ENCODE results near the gene DELE1.

Gene DELE1

DNA sequence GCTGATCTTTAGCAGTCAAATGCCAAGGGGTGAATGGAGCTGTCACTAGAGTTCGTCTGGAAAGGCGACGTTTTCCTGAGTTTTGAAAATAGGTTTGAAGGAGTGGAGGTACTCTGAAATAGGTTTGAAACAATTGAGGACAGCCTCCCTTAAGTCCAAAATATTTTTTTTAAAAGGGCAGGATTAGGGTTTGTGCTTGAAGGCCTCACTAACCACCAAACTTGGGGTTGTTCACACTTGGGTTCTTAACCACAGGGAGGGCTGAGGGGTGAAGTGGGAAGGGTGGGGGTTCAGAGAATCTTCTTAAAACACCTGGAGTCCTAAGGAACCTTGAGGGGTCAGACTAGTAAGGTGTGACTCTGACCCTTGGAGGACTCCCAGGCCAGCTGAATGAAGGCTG, 37.8 kb downstream of the DELE1 start:
- peaks cover 0 to 15% of the 10 kb centered on the region in 2 donors for H3K4me1 ChIP-seq (ENCODE audit: control insufficient read depth in 1 of 2, insufficient read depth in 2 of 2, low read length in 2 of 2)
- H3K9me3 ChIP-seq (ENCODE audit: control insufficient read depth in 1 of 2, low read length in 2 of 2), result no peaks in the 10 kb centered on the region
- H3K27ac ChIP-seq (ENCODE audit: low read length), result no peak overlapping the region
- H3K36me3 ChIP-seq (ENCODE audit: control insufficient read depth in 1 of 2, insufficient read depth in 2 of 2, low read length in 2 of 2), result no peaks in the 10 kb centered on the region
- no peak overlapping the region for H3K4me3 ChIP-seq (ENCODE audit: low read depth in 1 of 2, low read length in 2 of 2)
- H3K27me3 ChIP-seq (ENCODE audit: low read depth, low read length), result no peaks in the 10 kb centered on the region

DNA sequence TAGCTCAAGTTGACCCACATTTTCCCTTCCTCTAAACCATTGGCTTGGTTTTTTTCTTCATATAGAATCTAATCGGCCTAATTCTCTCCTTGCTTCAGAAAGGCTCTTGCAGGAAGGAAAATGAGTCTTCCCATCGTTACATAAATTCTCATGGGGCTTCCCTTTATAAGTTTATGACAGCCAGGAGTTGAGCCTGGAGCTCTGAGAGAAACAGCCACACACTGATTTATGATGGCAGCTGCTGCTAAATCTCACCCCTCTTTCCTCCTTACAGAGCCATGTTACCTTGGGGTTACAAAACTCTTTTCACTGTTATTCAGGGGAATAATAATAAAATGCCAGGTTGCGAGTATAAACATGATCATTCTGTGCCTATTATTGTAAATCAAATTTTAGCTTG, 40.0 kb downstream of the DELE1 start:
- H3K36me3 ChIP-seq (ENCODE audit: control insufficient read depth in 1 of 2, insufficient read depth in 2 of 2, low read length in 2 of 2), result no peaks in the 10 kb centered on the region
- H3K27me3 ChIP-seq (ENCODE audit: low read depth, low read length), result no peaks in the 10 kb centered on the region
- H3K4me1 ChIP-seq (ENCODE audit: control insufficient read depth in 1 of 2, insufficient read depth in 2 of 2, low read length in 2 of 2), result peaks cover 0 to 15% of the 10 kb centered on the region in 2 donors
- H3K4me3 ChIP-seq (ENCODE audit: low read depth in 1 of 2, low read length in 2 of 2), result no peak overlapping the region
- no peak overlapping the region for H3K27ac ChIP-seq (ENCODE audit: low read length)
- no peaks in the 10 kb centered on the region for H3K9me3 ChIP-seq (ENCODE audit: control insufficient read depth in 1 of 2, low read length in 2 of 2)

DNA sequence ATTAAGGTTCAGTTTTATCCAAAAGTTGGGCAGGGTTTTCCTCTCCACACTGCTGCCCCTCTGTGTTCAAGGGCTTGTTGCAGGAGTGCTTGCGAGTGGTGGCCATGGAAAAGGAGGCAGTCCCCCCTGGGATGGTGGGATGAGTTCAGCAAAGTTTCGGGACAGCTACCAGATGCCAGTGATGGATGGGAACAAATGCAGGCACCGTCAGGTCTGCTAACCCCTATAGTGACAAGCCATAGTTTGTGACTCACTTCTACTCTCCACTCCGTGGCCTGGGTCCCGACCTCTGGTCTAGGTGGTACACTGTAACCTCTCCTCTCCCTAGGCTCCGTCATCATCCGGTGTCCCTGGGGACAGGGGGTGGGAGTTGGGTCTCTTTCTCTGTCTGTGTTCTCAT, 41.4 kb downstream of the DELE1 start:
- Histone ChIP-seq H3K27ac (ENCODE audit: low read length) (no peak overlapping the region), H3K4me3 (ENCODE audit: low read depth in 1 of 2, low read length in 2 of 2) (no peak overlapping the region), H3K36me3 (ENCODE audit: control insufficient read depth in 1 of 2, insufficient read depth in 2 of 2, low read length in 2 of 2) (no peaks in the 10 kb centered on the region), H3K4me1 (ENCODE audit: control insufficient read depth in 1 of 2, insufficient read depth in 2 of 2, low read length in 2 of 2) (peaks cover 5 to 15% of the 10 kb centered on the region in 2 donors), H3K9me3 (ENCODE audit: control insufficient read depth in 1 of 2, low read length in 2 of 2) (no peaks in the 10 kb centered on the region), H3K27me3 (ENCODE audit: low read depth, low read length) (no peaks in the 10 kb centered on the region)

DNA sequence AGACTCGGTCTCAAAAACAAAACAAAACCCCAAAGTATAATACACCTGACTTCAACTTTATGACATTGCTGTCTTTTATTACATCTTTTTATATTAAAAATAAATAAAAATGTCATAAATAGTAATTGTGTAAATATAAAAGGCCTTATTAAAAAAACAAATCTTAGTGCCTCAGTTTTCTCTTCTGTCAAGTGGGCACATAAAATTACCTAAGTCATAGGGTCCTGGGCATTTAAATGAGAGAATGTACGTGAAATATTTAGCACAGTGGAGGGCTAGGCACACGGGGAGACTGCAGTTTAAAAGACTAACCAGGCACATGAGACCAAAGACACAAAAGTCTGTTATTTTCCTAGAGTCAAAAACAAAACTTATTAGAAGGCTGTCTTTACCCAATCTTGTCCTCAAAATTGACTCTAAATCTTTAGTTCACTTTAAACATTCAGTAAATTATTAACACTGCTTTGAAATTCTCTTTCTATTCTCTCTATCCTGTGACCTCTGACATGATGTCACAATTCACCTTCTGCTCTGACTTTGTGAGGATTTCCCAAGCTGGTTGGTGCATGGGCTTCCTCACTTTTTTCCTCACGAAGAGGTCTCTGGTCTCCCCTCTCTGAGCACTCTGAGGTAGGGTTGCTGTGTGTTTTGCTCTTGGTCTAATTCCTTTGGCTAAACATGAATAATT, 42.7 kb downstream of the DELE1 start:
- Histone ChIP-seq H3K27ac (ENCODE audit: low read length) (no peak overlapping the region), H3K36me3 (ENCODE audit: control insufficient read depth in 1 of 2, insufficient read depth in 2 of 2, low read length in 2 of 2) (no peaks in the 10 kb centered on the region), H3K9me3 (ENCODE audit: control insufficient read depth in 1 of 2, low read length in 2 of 2) (no peaks in the 10 kb centered on the region), H3K4me3 (ENCODE audit: low read depth in 1 of 2, low read length in 2 of 2) (no peak overlapping the region), H3K4me1 (ENCODE audit: control insufficient read depth in 1 of 2, insufficient read depth in 2 of 2, low read length in 2 of 2) (peaks cover 10 to 15% of the 10 kb centered on the region in 2 donors), H3K27me3 (ENCODE audit: low read depth, low read length) (no peaks in the 10 kb centered on the region)

DNA sequence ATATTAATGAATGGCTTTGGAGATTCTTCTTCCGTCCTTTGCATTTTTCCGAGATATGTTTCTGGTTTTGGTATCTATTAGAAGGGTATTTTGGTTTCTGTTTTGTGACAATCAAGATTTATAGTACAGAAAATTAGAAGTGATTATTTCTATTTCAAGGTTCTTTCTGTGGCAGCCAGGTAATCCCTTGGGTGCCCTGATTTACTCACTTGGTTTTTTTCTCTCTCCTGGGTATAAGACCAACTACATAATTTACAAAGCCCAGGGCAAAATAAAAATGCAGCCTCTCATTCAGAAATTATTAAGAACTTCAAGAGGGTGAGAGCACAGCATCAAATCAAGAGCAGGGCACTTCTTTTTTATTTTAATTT, 43.3 kb downstream of the DELE1 start:
- no peak overlapping the region for H3K4me3 ChIP-seq (ENCODE audit: low read depth in 1 of 2, low read length in 2 of 2)

DNA sequence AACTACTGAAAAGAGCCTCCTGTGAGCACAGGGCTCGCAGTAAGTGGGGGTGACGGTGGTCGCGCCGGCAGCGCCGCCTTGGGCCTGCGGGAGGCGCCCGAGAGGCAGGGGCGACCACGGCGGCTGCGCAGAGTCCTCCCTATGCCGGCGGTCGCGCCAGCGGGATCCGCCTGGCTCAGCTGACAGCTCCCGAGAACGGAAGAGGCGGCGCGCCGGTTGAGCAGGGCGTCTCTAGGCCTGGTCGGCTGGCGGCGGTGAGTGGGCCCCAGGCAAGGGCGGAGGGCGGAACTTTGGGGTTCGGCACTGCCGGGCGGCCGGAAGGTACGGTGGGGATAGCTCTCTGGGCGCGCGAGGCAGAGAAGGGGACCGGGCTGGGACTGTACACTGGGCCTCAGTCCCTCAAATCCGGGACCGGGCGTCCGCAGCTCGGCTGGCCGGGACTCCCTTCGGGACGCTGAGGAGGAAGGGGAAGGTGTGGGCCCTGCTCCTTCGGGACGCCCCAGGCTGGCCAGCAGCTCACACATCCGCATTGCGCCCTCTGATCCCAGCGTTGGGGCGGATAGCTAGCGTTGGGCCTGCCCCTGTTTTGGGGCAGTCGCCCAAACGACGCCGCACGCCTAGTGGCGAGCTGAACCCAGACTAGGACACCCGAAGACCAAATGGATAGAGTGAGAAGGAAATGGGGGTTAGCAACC, 45.4 kb downstream of the DELE1 start, which contains the start of gene RNF14:
Gene RNF14, plus strand, starts transcription at position 192 of the 695 bp plus-strand sequence. CDS start 4,484 bp downstream, outside the sequence.
- Histone ChIP-seq H3K27ac (ENCODE audit: low read length) (peak within 1 kb of the TSS; percentile 98), H3K9me3 (ENCODE audit: control insufficient read depth in 1 of 2, low read length in 2 of 2) (no peaks in the 10 kb centered on the region), H3K36me3 (ENCODE audit: control insufficient read depth in 1 of 2, insufficient read depth in 2 of 2, low read length in 2 of 2) (peaks cover 5 to 14% of the 10 kb centered on the region in 2 donors), H3K27me3 (ENCODE audit: low read depth, low read length) (no peaks in the 10 kb centered on the region), H3K4me1 (ENCODE audit: control insufficient read depth in 1 of 2, insufficient read depth in 2 of 2, low read length in 2 of 2) (peaks cover 13 to 15% of the 10 kb centered on the region in 2 donors), H3K4me3 (ENCODE audit: low read depth in 1 of 2, low read length in 2 of 2) (peak within 1 kb of the TSS; percentile 88 to 94)

More for the DNA sequence above, 43.3 kb downstream of the DELE1 start:
- H3K27me3 ChIP-seq (ENCODE audit: low read depth, low read length), result no peaks in the 10 kb centered on the region
- peaks cover 10 to 15% of the 10 kb centered on the region in 2 donors for H3K4me1 ChIP-seq (ENCODE audit: control insufficient read depth in 1 of 2, insufficient read depth in 2 of 2, low read length in 2 of 2)
- no peaks in the 10 kb centered on the region for H3K9me3 ChIP-seq (ENCODE audit: control insufficient read depth in 1 of 2, low read length in 2 of 2)
- H3K27ac ChIP-seq (ENCODE audit: low read length), result no peak overlapping the region
- peaks cover 0 to under 1% of the 10 kb centered on the region in 2 donors for H3K36me3 ChIP-seq (ENCODE audit: control insufficient read depth in 1 of 2, insufficient read depth in 2 of 2, low read length in 2 of 2)

DNA sequence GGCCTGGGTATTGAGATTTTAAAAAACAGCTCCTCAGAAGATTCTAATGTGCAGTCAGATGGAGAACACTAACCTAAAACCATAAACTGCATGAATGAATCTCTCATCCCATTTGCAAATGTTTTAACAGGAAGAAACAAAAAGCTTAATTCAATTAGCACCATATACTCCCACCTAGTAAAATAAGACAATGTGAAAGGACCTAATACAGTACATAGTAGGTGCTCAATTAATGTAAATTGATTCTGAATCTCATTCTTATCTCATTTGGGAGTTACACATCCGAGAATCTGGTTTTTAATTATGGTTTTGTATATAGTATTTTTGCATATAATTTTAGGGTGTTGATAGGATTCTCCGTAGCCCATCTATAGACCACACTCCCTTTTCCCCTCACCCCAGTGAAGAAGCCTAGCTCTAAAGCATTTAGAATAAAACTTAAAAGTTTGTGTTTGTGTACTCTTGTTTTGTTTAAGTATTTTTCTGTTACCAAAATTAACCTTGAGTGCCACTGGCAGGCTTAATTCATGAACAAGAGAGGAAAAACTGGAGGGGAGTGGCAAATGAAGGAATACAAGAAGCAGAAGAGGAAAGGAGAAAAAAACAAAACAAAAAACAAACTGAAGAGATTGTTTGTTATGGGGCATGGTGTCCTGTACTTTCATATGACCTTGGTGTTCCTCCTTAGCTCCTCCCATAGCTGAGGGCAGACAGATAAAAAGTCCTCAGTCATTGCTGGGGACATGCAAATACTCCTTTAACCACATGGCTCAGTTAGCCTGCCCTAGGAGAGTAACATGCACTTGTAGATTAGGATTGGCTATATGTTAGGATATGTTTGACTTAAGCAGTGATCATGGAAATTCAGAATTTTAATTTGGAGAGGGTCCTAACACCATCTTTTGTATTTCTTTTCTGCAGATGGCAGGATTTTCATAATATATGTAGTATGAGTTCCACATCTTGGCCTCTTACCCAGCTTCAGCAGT, 46.4 kb downstream of the DELE1 start:
- Histone ChIP-seq H3K36me3 (ENCODE audit: control insufficient read depth in 1 of 2, insufficient read depth in 2 of 2, low read length in 2 of 2) (peaks cover 12 to 20% of the 10 kb centered on the region in 2 donors), H3K27me3 (ENCODE audit: low read depth, low read length) (no peaks in the 10 kb centered on the region), H3K27ac (ENCODE audit: low read length) (peak overlapping the region; percentile 98), H3K4me1 (ENCODE audit: control insufficient read depth in 1 of 2, insufficient read depth in 2 of 2, low read length in 2 of 2) (peaks cover 19 to 21% of the 10 kb centered on the region in 2 donors), H3K4me3 (ENCODE audit: low read depth in 1 of 2, low read length in 2 of 2) (peak overlapping the region; percentile 88 to 94), H3K9me3 (ENCODE audit: control insufficient read depth in 1 of 2, low read length in 2 of 2) (no peaks in the 10 kb centered on the region)

DNA sequence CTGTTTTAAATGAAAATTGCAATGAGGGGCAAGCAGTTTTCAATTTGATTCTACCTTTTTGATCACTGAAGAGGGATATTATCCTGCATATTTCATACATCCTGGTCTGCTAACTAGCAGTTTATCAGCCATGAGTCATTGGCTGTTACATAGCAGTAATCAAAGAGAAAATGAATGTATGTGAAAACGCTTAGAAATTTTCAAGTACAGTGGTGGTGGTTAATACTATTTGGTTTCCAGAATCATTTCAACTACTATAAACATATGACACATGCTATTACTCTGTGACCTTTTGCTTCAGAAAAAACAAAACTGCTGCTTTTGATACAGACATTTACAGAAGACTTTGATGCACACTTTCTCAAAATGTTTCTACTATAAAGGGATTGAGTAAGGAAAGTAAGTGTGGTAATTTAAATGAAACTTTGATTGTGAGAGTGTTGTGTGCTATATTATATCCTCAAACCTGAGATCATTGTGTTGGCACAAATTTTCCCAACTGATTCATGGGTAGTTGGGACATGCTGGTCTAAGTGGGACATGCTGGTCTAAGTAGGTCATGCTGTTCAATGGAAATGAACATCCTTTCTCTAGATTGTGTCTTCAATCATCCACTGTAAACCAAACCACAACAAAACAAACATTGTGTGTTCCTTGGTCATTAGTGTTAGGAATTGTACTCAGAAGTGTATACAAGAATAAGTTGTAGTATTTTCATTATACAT, 50.4 kb downstream of the DELE1 start:
- Histone ChIP-seq H3K27ac (ENCODE audit: low read length) (no peak overlapping the region), H3K4me1 (ENCODE audit: control insufficient read depth in 1 of 2, insufficient read depth in 2 of 2, low read length in 2 of 2) (peaks cover 21 to 27% of the 10 kb centered on the region in 2 donors), H3K4me3 (ENCODE audit: low read depth in 1 of 2, low read length in 2 of 2) (no peak overlapping the region), H3K27me3 (ENCODE audit: low read depth, low read length) (no peaks in the 10 kb centered on the region), H3K36me3 (ENCODE audit: control insufficient read depth in 1 of 2, insufficient read depth in 2 of 2, low read length in 2 of 2) (peaks cover 30 to 39% of the 10 kb centered on the region in 2 donors), H3K9me3 (ENCODE audit: control insufficient read depth in 1 of 2, low read length in 2 of 2) (no peaks in the 10 kb centered on the region)

DNA sequence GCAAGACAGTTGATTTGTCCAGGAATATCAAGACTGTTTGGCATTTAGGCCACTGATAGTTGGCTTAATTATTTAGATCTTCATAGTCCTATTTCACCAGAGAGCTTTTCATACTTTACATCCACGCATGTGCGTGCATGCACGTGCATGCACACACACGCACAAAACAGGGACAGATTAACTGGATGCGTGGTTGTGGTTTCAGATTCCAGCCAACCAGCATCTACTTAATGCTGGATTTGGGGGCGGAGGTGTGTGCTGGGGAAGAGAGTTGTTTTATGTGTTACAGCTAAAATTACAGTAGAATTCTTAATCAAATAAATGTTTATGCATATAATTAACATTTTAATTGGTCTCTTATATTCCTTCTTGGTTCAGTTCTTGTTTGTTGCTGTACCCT, 52.5 kb downstream of the DELE1 start:
- H3K4me3 ChIP-seq (ENCODE audit: low read depth in 1 of 2, low read length in 2 of 2), result no peak overlapping the region
- no peaks in the 10 kb centered on the region for H3K9me3 ChIP-seq (ENCODE audit: control insufficient read depth in 1 of 2, low read length in 2 of 2)
- no peak overlapping the region for H3K27ac ChIP-seq (ENCODE audit: low read length)
- H3K27me3 ChIP-seq (ENCODE audit: low read depth, low read length), result no peaks in the 10 kb centered on the region
- peaks cover 43 to 56% of the 10 kb centered on the region in 2 donors for H3K36me3 ChIP-seq (ENCODE audit: control insufficient read depth in 1 of 2, insufficient read depth in 2 of 2, low read length in 2 of 2)
- H3K4me1 ChIP-seq (ENCODE audit: control insufficient read depth in 1 of 2, insufficient read depth in 2 of 2, low read length in 2 of 2), result peaks cover 11 to 12% of the 10 kb centered on the region in 2 donors

DNA sequence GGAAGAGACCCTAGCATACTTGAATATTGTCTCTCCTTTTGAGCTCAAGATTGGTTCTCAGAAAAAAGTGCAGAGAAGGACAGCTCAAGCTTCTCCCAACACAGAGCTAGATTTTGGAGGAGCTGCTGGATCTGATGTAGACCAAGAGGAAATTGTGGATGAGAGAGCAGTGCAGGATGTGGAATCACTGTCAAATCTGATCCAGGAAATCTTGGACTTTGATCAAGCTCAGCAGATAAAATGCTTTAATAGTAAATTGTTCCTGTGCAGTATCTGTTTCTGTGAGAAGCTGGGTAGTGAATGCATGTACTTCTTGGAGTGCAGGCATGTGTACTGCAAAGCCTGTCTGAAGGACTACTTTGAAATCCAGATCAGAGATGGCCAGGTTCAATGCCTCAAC, 54.7 kb downstream of the DELE1 start:
- H3K4me3 ChIP-seq (ENCODE audit: low read depth in 1 of 2, low read length in 2 of 2), result no peak overlapping the region
- H3K9me3 ChIP-seq (ENCODE audit: control insufficient read depth in 1 of 2, low read length in 2 of 2), result no peaks in the 10 kb centered on the region
- H3K27me3 ChIP-seq (ENCODE audit: low read depth, low read length), result no peaks in the 10 kb centered on the region
- H3K36me3 ChIP-seq (ENCODE audit: control insufficient read depth in 1 of 2, insufficient read depth in 2 of 2, low read length in 2 of 2), result peaks cover 47 to 58% of the 10 kb centered on the region in 2 donors
- peaks cover 11 to 12% of the 10 kb centered on the region in 2 donors for H3K4me1 ChIP-seq (ENCODE audit: control insufficient read depth in 1 of 2, insufficient read depth in 2 of 2, low read length in 2 of 2)
- H3K27ac ChIP-seq (ENCODE audit: low read length), result no peak overlapping the region

Data from muscle layer of duodenum (tissue), 2 donors.